NCI-H748 (cell line): Measurements from ENCODE around the gene DENND1A.

Experiments
- DNase-seq: peaks from one replicate; lab custom pipeline; 2025; ENCODE audit not compliant: unreplicated experiment; lab: John Stamatoyannopoulos, UW

The DENND1A gene

DNA sequence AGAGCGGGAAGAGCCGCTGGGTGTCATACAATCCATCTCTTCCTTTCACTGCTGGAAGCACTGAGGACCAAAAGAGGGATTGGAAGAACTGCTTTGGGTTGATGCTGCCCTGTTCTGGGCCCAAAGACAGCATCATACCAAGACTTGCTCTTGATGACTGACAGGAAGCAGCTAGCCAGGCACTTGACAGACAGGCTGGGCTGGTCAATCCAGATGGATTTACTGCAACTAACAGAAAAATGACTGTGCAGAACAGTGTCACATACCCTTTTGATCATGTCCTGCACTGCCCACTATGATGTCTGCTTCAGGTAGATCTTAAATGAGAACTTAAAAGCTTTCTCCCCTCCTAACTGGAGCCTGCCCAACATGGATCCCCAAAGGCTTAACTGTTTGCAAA lies 416.4 kb downstream of the DENND1A start:
- no peak for DNase-seq

DNA sequence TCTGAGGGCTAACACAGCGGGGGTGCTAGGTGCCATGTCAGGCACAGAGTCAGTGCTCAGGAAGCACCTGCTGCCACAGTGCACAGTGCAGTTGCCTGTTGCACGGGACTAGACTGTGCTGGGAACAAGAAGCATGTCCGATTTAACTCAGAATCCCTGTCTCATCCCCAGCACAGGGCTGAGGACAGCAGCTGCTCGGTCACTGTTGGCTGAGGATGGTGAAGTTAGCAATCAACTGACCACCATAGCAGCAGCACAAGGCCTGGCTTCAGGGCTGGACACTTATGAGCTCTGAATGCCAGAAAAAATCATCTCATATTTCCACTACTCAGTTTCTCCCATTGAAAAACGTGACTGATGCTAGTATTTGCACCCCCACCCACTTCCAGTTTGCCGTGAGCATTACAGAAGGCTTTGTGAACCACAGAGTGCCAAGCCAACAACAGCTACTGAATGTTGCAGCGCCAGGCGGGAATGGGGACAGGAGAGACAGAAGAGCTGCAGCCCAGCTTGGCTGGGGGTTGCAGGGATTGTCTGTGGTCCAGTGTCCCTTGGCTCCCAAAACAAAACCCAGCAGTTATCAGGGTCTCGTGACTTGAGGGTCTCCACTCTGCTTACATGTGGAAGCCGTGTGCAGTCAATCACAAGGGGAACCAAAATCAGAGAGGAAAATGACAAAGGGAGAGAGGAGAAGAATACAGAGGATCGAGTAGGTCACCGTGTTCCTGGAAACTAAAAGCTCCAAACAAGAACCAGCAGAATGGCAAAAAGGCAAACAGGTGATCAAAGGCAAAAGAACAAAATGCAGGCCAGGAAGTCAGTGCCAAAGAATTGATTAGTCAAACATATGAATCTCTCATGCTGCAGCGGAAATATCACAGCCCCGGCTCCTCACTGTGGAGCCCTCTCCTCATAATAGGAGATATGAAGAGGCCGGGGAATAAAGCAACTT lies 418.3 kb downstream of the DENND1A start:
- DNase-seq, result no peak

DNA sequence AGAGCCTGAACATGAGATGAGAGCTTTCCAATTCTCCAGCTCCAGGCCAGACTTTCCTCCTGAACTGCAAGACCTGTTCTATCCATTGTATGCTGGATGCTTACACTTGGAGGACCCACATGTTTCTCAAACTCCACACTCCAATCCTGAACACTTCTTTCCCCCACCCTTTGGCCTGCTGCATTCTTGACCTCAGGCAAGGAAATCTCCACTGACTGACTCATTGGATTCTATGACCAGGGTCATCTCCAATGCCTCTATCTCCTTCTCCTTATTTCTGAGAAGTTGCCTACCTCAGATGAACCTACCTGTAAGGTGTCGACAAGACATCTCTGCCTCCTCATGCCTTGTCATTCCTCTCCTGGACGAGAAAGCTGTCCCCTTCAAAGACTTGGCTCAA lies 420.3 kb downstream of the DENND1A start:
- no peak for DNase-seq

DNA sequence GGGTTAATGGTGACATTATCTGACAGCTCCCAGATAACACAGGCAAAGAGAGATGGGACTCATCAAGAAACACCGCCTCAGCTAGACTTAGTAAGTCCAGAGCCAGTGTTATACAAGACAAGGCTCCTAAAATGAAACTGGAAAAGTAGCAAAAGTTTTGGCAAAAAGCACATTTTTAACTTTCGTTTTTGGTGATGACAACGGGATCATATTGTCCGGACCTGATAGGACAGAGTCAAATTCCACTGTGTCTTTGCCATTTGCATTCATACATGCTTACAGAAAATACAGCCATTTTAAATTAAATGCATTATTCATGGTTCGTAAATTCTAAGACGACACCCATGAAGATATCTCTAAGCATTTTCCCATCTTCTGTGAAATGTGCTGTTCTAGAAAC lies 421.9 kb downstream of the DENND1A start:
- DNase-seq, result no peak

DNA sequence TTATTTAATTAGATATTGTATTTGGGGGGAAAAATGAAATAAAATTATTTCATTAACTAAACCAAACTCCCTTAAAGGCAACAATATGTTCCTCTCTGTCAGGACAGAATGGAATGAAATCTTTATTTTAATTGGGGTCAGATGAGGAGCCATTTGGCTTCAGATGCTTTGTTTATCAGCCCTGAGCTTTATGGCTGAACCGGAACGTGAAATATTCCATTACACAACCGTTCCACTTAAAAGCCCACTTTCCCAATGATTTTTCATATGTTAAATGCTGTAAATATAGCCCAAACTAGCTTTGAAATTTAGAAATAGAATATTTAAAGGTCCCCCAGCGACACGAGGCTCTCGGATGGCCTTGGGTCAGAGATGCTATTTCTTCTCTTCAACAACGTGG lies 424.4 kb downstream of the DENND1A start:
- DNase-seq, result no peak

DNA sequence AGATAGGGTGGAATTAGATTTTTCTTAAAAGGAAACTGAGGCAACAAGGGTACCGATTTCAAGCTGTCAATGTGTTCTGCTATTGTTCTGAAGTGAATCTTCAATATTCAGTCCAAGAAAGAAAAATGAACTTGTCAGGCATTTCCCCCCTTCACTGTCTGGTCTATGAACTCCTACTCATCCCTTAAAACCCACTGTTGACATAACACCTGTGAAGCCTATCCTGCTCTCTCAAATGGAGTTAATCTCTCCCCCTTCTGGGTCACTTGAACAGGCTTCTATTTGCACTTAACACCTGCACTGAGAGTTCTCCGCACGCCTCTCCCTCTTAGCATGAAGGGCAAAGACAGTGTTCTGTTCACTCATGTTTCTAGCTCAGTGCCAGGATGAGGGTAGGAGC lies 429.6 kb downstream of the DENND1A start:
- DNase-seq, result no peak

DNA sequence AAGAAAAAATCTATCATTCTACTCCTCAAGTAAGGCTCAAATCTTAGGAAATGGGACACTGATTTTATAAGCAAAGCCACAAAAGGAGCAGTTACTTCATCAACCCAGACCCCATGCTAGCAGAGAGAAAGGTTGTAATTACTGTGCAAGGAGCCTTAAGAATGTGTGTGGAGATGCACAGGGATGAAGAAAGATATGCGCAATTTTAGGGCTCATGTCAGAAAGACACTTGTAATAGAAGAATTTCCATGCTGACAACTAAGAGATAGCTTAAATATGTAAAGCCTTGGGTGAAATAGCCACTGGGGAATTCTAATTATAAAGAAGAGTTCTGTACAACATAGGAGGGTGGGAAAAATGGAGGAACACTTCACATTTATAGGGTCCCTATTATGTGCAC lies 432.1 kb downstream of the DENND1A start:
- DNase-seq, result no peak

DNA sequence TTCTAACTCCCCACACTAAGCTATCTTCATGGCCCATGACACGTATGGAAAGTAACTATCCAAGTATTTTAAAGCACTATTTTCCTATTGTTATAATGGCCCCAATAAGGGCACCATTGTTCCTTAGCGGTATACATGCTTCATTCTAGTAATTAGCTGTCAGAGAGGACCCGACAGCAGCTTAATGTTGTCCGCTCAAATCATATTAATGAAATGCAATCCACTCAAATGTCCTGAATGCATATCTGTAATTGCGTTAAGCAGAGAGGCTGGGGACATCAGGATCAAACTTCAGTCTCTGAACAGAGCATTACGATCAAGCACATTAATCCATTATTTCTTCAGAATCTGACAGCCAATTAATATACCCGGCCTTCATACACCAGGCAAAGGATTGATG lies 434.2 kb downstream of the DENND1A start:
- DNase-seq, result no peak

DNA sequence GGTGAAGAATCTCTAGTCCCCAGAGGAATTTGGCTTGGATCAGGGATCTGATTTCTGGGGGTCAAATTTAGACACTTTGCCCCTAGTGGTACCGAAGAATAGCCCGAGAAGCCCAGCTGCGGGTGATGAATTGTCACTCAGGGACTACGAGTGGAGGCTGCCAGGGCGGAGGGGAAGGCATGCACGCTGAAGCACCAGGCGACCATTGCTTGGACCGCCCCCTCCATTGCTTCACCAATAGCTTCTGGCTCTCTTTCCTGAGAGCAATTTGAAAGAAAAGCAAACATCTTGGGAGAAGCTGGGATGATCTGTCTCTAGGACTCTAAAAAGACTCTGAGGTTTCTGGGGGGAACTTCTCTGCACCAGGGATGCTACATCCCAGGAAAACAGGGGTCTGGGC lies 436.3 kb downstream of the DENND1A start:
- no peak for DNase-seq

DNA sequence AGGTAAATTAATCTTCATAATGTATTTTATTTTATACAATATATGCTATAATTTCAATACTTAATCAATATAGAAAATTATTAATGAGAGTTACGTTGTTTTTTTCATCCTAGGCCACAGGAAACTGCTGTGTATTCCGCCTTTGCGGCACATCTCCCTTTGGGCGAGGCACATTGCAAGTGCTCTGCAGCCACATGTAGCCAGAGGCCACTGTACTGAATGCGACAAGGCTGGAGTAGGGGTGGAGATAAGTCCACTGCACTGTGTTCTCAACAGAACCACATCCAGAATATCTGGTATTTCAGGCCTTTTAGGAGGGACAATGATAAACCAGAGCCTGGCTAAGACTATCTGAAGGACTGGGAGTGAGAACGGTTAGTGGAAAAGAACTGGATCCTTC lies 439.2 kb downstream of the DENND1A start:
- no peak for DNase-seq

DNA sequence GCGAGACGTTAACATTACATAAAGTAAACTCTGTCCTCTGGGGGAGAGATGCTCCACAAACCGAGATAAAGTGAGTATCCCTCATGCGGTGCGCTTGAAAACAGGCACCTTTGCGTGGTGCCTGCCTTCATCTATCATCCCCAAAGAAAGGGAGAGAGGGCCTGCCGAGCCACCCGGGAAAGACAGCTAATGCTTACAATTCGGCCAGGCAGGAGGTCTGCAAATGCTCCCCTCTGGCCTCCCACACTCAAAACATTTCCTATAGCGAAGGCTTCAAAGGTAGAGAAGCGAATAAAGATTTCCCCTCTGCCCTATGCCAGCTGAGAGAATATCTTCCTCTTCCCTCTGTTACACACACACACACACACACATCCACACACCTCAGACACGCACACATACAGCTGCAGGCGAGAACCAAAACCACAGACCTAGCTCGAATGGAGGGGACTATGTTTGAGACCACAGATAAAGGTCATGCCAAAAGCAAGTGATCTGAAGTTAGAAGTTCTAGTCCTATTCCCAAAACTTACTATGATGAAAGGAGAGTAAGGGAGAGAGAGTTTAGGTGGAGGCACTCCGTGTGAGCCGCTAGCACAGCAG lies 441.1 kb downstream of the DENND1A start:
- no peak for DNase-seq

DNA sequence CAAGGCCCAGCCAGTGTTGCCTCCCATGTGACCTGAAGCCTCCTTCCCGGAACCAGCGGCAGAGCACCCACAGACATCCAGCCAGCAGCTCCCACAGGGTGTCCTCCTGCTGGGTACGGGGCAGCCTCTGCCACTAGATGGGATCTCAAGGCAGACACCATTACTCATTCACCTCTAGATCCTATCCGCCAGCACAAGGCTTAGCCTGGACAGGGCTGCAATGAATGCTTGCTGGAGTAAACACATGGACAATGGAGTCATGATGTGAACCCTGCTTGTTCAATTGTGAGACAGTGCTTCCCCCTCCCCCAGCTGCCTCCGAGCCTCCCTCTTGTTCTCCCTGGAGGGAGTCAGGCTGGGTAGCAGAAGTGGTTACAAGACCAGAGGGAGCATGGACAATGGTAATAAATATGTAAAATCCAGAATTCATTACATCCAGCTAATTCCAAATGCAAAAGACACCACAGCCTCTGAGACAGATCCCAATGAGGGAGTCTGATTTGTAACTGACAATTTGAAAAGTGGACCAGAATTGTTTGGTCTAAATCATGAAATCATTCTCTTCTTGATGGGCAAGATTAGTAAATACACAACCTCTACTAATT lies 441.9 kb downstream of the DENND1A start:
- DNase-seq, result no peak

DNA sequence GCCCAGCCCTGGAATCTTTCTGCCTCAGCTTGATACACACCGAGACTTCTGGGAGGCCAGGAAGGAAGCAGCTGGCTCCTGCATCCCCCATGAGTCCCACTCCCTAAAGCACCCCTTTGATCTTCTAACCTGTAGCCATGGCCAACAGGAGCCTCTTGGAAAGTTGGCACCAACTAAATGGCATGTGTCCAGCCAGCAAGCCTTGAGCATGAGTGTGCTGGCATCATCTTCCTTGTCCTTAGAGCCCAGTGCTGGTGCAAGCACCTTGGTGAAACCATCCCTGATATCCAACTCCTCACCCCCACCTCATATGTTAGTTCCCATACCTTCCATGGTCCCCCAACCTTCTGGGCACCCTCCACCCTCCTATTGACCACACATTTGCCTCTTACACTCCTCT lies 443.5 kb downstream of the DENND1A start:
- no peak for DNase-seq

DNA sequence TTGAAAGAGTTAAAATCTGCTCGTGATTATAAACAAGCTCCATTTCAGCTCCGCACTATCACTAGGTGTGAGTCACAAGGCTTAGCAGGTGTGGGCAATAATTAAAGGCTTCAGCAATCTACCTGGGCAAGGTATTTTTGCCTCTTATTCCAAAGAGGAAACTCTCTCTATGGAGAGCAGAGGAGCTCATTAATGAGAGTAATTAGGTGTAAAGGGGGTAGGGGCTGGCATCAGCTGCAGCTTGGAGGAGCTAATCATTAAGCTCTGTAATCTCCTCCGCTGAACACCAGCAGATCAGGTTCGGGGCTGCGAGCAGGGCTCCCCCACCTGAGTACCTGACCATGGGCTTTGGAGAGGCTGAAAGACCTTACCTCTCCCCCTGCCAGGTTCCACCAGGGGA lies 444.7 kb downstream of the DENND1A start:
- DNase-seq, result no peak

DNA sequence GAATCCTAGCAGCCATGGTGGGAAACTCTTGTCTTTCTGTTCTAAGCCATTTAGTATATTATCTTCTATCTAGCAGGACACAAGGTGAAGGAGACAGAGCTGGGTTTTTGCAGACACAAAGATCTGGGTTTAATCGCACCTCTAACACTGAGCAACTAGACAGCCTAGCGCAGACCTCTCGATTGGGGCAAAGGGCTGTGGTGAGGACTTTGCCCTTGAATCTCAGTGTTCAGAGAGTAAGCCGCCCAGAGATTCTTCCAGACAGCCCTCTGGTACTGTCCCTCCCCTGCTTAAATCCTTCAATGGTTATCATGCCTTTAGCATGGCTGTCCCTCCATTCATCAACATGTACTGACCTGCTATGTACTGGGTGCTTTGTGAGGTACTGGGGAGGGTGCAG lies 445.8 kb downstream of the DENND1A start:
- no peak for DNase-seq

DNA sequence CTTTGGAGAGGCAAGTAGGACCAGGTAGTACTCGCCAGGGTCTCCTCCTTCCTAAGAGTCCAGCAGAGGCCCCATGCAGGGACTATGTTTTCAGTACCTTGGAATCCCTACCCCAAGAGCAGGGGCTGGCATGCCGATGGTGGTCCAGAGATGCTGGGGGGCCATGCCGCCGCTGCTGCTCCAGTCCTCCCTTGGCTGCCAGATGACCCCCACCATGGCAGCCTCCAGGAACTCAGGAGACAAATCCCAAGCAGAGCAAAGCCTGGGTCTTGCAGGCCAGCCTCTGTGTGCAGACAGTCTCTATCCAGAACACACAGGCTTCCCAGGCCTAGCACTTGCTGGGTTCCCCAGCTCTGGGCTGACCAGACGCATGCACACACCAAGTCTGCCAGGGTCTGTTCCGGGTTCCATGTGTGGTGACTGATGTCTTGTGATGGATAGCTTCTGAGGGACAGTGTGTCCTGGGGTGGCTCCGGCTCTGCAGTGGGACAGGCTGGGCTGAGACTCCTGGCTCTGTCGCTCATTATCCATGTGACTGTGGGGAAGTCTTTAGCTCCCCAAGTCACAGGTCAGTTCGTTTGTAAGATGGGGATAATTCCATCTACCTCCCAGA lies 446.6 kb downstream of the DENND1A start:
- DNase-seq, result no peak

DNA sequence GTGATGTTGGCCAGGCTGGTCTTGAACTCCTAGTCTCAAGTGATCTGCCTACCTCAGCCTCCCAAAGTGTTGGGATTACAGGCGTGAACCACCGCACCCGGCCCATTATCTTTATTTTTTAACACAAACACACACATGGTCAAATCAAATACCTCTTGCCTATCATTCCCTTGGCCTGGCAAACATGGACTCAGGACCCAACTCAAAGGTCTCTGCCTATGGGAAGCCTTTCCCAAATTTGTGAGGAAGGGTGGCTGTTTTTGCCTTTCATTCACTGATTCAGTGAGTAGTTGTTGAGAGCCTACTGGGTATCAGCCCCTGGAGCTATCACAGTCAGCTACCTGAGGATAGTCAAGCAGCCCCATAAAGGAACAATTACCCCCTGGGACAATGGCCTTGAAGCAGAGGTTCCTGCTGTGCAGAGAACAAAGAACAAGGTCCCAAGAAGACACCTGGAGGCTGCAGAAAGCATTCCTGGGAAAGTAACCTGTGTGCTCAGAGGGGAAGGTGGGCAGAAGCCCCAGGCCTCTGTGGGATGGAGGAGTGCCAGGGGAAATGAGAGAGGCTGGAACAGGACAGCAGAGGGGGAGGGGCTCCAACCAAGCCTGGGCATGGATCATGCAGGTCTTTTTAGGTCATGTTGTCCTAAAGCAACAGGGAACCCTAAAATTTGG lies 447.5 kb downstream of the DENND1A start:
- no peak for DNase-seq

DNA sequence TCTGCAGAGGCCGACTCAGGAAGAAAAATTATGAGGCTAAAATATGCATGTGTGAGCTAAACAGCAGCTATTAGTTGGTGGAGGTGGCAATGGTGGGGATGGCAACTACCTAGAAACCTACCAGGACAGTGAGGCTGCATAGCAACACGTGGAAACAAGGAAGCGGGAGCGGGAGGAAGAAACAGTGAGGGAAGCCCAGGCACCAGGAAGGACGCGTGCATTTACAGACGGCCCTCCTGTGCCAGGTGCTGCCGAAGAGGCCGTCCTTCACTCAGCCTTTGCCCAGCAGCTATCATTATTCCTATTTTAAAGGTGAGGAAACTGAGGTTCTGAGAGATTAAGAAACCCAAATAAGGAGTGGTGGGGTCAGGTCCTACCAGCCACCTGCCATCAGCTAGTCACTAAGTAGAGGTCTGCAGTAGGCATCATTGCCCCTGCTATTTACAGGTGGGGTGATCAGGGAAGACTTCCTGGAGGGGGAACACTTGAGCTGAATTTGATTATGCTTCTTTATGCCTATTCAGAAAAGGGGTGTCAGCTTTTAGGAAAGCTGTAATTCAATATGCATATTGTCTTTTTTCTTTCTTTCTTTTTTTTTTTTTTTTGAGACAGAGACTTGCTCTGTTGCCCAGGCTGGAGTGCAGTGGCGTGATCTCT lies 448.6 kb downstream of the DENND1A start:
- no peak for DNase-seq

DNA sequence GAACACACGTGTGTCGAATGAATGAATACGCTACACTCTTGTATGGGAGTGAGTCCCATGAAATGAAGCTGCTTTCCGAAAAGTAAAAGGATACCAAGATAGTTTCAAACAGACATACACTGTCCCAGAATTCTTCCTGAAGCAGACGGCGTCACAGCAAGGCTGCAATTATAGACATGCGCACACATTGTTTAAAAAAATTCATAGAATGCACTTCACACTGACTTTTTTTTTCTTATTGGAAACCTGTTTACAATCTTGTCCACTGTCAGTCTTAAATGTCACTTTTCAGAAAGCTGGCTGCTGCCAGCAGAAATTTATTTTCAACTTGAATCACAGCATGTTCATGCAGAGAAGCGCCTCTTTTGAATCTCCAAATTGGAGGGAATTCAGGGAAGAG lies 449.1 kb downstream of the DENND1A start:
- no peak for DNase-seq

DNA sequence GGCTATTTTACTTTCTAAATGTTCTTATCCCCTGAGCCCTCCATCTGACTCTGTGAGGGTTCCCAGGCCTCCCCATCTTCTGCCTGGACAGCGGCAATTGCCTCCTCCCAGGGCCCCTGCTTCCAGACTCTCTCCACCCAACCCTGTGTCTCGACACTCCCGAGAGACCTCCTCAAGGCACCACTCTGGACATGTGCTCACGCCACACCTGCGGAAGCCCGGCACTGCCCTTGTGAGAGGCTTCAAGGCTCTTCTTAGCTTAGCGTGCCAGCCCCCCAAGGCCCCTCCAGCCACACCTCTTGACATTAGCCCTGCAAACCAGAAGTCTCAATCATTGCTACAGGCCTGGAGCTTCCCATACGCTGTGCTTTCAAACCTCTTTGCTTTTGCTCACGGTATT lies 449.8 kb downstream of the DENND1A start:
- no peak for DNase-seq
